ENCODE results near the gene PEPD.
A peak's percentile ranks its signal among the peaks of the same experiment; 100 is the strongest.

The PEPD gene

GRCh38 chr19:33510462-33511194 is 11.0 kb downstream of the PEPD start:
- no peak for DNase-seq (ENCODE audit: low read depth)
- H3K4me3 ChIP-seq (ENCODE audit: control insufficient read depth, low read depth, low read length), result no peak overlapping the region
- TF ChIP-seq CTCF (conservative IDR thresholded peaks at IDR 0.05; ENCODE audit: control insufficient read depth, insufficient read depth, low read depth, low read length), result no peak

- H3K4me3 ChIP-seq (ENCODE audit: control insufficient read depth, low read depth, low read length), result no peak overlapping the region
- no peak for TF ChIP-seq CTCF (conservative IDR thresholded peaks at IDR 0.05; ENCODE audit: control insufficient read depth, insufficient read depth, low read depth, low read length)
Measured at GRCh38 chr19:33509774-33510173, 11.8 kb downstream of the PEPD start.

GRCh38 chr19:33508941-33509614 is 12.5 kb downstream of the PEPD start:
- no peak for DNase-seq (ENCODE audit: low read depth)
- no peak for TF ChIP-seq CTCF (conservative IDR thresholded peaks at IDR 0.05; ENCODE audit: control insufficient read depth, insufficient read depth, low read depth, low read length)
- no peak overlapping the region for H3K4me3 ChIP-seq (ENCODE audit: control insufficient read depth, low read depth, low read length)

More at GRCh38 chr19:33509774-33510173, 11.8 kb downstream of the PEPD start:
- DNase-seq (ENCODE audit: low read depth), result no peak

- no peak overlapping the region for H3K4me3 ChIP-seq (ENCODE audit: control insufficient read depth, low read depth, low read length)
- TF ChIP-seq CTCF (conservative IDR thresholded peaks at IDR 0.05; ENCODE audit: control insufficient read depth, insufficient read depth, low read depth, low read length), result no peak
- no peak for DNase-seq (ENCODE audit: low read depth)
Measured at GRCh38 chr19:33508431-33508830, 13.2 kb downstream of the PEPD start.

- DNase-seq (ENCODE audit: low read depth), result no peak
- no peak for TF ChIP-seq CTCF (conservative IDR thresholded peaks at IDR 0.05; ENCODE audit: control insufficient read depth, insufficient read depth, low read depth, low read length)
- H3K4me3 ChIP-seq (ENCODE audit: control insufficient read depth, low read depth, low read length), result no peak overlapping the region
Measured at GRCh38 chr19:33508009-33508408, 13.6 kb downstream of the PEPD start.

GRCh38 chr19:33507021-33507956 is 14.3 kb downstream of the PEPD start:
- no peak overlapping the region for H3K4me3 ChIP-seq (ENCODE audit: control insufficient read depth, low read depth, low read length)
- TF ChIP-seq CTCF (conservative IDR thresholded peaks at IDR 0.05; ENCODE audit: control insufficient read depth, insufficient read depth, low read depth, low read length), result no peak
- peak; percentile 12 for DNase-seq (ENCODE audit: low read depth)
